ENCODE results near the gene PGLYRP2. TPM values are rescaled to one million over a fixed set of nuclear protein-coding genes. Genes with fewer than 3 reads are reported as not detected.

Gene PGLYRP2
- total and polyA plus RNA-seq, 2 experiments from 2014 or later = not detected

GRCh38 chr19:15430526-15431120 lies 48.7 kb downstream of the PGLYRP2 start:
- no peak overlapping the region for H3K4me3 ChIP-seq
- no peaks in the 10 kb centered on the region for H3K27me3 ChIP-seq
- no peak for DNase-seq (ENCODE audit: low spot score)
- H3K4me2 ChIP-seq = peak overlapping the region; percentile 91
- no peaks in the 10 kb centered on the region for H4K20me1 ChIP-seq (ENCODE audit: insufficient read depth, poor library complexity, severe bottlenecking)
- peaks cover 15% of the 10 kb centered on the region for H3K4me1 ChIP-seq (ENCODE audit: insufficient read depth)
- H2AFZ ChIP-seq = no peak overlapping the region
- H3K9me3 ChIP-seq (ENCODE audit: low read depth) = no peaks in the 10 kb centered on the region
- no peaks in the 10 kb centered on the region for H3K36me3 ChIP-seq (replicated peaks; ENCODE audit: insufficient read depth, low read depth)
- 93% methylated on average over 10 of the region's 10 CpGs for WGBS (ENCODE audit: low lambda C conversion rate, missing lambda C conversion rate)
- H3K27ac ChIP-seq = no peak overlapping the region
- no peak for TF ChIP-seq EZH2 (IDR thresholded peaks at IDR 0.05; ENCODE audit: borderline replicate concordance)
- TF ChIP-seq EZH2phosphoT487 (IDR thresholded peaks at IDR 0.05; ENCODE audit: low read depth, severe bottlenecking, unreplicated experiment) = no peak
- no peak for TF ChIP-seq CTCF (IDR thresholded peaks at IDR 0.05; ENCODE audit: poor library complexity)
- H3K79me2 ChIP-seq = peaks cover 44% of the 10 kb centered on the region
- no peaks in the 10 kb centered on the region for H3K9me2 ChIP-seq (replicated peaks; ENCODE audit: insufficient read depth)

GRCh38 chr19:15429825-15430467 lies 49.4 kb downstream of the PGLYRP2 start:
- peaks cover 44% of the 10 kb centered on the region for H3K79me2 ChIP-seq
- no peaks in the 10 kb centered on the region for H3K9me2 ChIP-seq (replicated peaks; ENCODE audit: insufficient read depth)
- H3K4me3 ChIP-seq = no peak overlapping the region
- no peak overlapping the region for H2AFZ ChIP-seq
- WGBS (ENCODE audit: low lambda C conversion rate, missing lambda C conversion rate) = 95% methylated on average over 23 of the region's 24 CpGs
- TF ChIP-seq EZH2phosphoT487 (IDR thresholded peaks at IDR 0.05; ENCODE audit: low read depth, severe bottlenecking, unreplicated experiment) (no peak), EZH2 (IDR thresholded peaks at IDR 0.05; ENCODE audit: borderline replicate concordance) (no peak)
- H4K20me1 ChIP-seq (ENCODE audit: insufficient read depth, poor library complexity, severe bottlenecking) = no peaks in the 10 kb centered on the region
- DNase-seq (ENCODE audit: low spot score) = no peak
- H3K36me3 ChIP-seq (replicated peaks; ENCODE audit: insufficient read depth, low read depth) = no peaks in the 10 kb centered on the region
- no peak overlapping the region for H3K27ac ChIP-seq
- no peak overlapping the region for H3K4me2 ChIP-seq
- H3K27me3 ChIP-seq = no peaks in the 10 kb centered on the region
- H3K4me1 ChIP-seq (ENCODE audit: insufficient read depth) = peaks cover 15% of the 10 kb centered on the region
- H3K9me3 ChIP-seq (ENCODE audit: low read depth) = no peaks in the 10 kb centered on the region

- Histone ChIP-seq H3K4me3 (no peak overlapping the region), H3K9me2 (replicated peaks; ENCODE audit: insufficient read depth) (no peaks in the 10 kb centered on the region), H2AFZ (no peak overlapping the region), H3K9me3 (ENCODE audit: low read depth) (no peaks in the 10 kb centered on the region), H3K27ac (no peak overlapping the region), H3K4me2 (no peak overlapping the region), H4K20me1 (ENCODE audit: insufficient read depth, poor library complexity, severe bottlenecking) (no peaks in the 10 kb centered on the region), H3K4me1 (ENCODE audit: insufficient read depth) (peaks cover 15% of the 10 kb centered on the region), H3K79me2 (peaks cover 44% of the 10 kb centered on the region), H3K36me3 (replicated peaks; ENCODE audit: insufficient read depth, low read depth) (no peaks in the 10 kb centered on the region), H3K27me3 (no peaks in the 10 kb centered on the region)
- no peak for DNase-seq (ENCODE audit: low spot score)
- no peak for TF ChIP-seq EZH2 (IDR thresholded peaks at IDR 0.05; ENCODE audit: borderline replicate concordance)
- no peak for TF ChIP-seq EZH2phosphoT487 (IDR thresholded peaks at IDR 0.05; ENCODE audit: low read depth, severe bottlenecking, unreplicated experiment)
- no peak for TF ChIP-seq CTCF (IDR thresholded peaks at IDR 0.05; ENCODE audit: poor library complexity)
- 96% methylated on average over 17 of the region's 22 CpGs for WGBS (ENCODE audit: low lambda C conversion rate, missing lambda C conversion rate)
Observed at GRCh38 chr19:15428956-15429824, 50.1 kb downstream of the PGLYRP2 start.

All from hepatocyte (in vitro differentiated cells).